ENCODE measurements around the gene PDLIM5.
"Not testable (repeated sequence)": the region's sequence is repeated elsewhere in the genome, so short reads cannot be mapped to it uniquely, and the experiment has no call there.

The PDLIM5 gene

DNA sequence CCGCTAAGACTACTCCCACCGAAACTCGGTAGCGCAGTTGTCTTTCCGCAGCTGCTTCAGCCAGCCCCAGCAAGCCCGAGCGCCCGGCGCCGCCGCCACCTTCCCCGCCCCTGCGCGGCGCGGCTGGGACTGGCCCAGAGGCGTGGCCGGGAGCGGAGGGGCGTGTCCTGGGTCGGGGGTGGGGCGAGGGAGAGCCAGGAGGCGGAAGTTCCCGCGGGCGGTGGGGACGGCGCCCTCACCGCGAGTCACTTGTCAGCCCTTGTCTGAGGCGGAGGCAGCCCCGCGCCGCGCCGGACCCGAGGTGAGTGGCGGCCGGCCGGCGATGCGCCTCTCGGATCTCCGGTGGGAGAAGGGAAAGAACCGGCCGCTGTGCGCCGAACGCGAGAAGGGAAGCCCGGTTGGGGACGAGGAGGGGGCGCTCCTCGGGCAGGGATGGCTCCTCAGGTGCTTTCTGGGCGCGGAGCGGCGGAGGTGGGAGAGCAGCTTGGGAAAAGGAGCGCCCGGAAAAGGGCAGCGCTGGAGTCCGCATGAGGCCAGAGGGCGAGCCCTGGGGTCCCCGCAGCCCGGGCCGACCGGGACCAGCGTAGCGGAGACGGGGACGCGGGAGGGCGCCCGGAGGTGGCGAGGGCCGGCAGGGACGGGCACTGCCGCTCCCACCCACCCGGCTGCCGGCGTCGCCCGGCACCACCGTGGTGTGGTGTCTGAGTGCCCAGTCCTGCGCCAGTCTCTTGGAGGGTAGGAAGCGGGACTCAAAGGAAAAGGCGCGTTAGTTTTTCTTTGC is at the start of gene PDLIM5:
TSS of gene PDLIM5 (plus strand) at position 248 of the 781 bp plus-strand sequence. CDS start 3,347 bp downstream, outside the sequence.
- Histone ChIP-seq H3K27ac (ENCODE audit: low read depth, low read length) (peak within 1 kb of the TSS; percentile 92), H3K4me1 (ENCODE audit: control insufficient read depth, insufficient read depth, low read length) (peaks cover 18% of the 10 kb centered on the region), H3K9ac (ENCODE audit: low read length) (peak within 1 kb of the TSS; percentile 97)

DNA sequence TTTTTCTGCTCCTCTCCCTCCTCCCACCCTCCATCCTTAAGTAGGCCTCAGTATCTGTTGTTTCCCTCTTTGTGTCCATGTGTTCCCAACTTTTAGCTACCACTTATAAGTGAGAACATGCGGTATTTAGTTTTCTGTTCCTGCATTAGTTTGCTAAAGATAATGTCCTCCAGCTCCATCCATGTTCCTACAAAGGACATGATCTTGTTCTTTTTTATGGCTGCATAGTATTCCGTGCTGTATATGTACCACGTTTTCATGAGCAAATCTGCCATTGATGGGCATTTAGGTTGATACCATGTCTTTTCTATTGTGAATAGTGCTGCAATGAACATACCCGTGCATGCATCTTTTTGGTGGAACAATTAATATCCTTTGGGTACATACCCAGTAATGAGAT is 49.3 kb upstream of the PDLIM5 start:
- not testable (repeated sequence) for H3K27me3 ChIP-seq (ENCODE audit: control insufficient read depth, insufficient read depth, low read length); H3K4me1 ChIP-seq (ENCODE audit: control insufficient read depth, insufficient read depth, low read length); H3K27ac ChIP-seq (ENCODE audit: low read depth, low read length); H3K36me3 ChIP-seq (ENCODE audit: control insufficient read depth, insufficient read depth, low read length); H3K4me3 ChIP-seq (ENCODE audit: low read length); H3K9ac ChIP-seq (ENCODE audit: low read length)

More for the DNA sequence above, at the start of gene PDLIM5:
- Histone ChIP-seq H3K36me3 (ENCODE audit: control insufficient read depth, insufficient read depth, low read length) (no peaks in the 10 kb centered on the region), H3K27me3 (ENCODE audit: control insufficient read depth, insufficient read depth, low read length) (no peaks in the 10 kb centered on the region), H3K4me3 (ENCODE audit: low read length) (peak within 1 kb of the TSS; percentile 93)

DNA sequence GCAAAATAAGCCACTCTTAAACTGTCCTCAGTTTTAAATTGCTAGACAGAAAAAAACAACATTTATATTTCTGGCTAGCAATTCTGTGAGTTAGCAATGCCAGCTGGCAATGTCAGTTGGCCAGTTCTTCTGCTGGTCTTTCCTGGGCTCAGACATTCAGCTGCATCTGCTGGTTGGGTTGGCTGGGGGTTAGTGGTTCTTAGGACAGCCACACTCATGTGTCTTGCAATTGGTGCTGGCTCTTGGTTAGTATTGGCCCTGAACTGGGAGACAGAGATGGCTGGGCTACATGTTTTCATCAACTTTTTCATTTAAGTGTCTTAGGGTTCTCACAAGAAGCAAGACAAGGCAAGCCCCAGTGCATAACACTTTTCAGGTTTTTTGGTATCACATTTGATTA is 48.0 kb upstream of the PDLIM5 start:
- no peaks in the 10 kb centered on the region for H3K27me3 ChIP-seq (ENCODE audit: control insufficient read depth, insufficient read depth, low read length)
- H3K27ac ChIP-seq (ENCODE audit: low read depth, low read length): no peak overlapping the region

GRCh38 chr4:94406668-94407437 is 44.9 kb upstream of the PDLIM5 start:
- Histone ChIP-seq H3K27ac (ENCODE audit: low read depth, low read length) (no peak overlapping the region), H3K4me1 (ENCODE audit: control insufficient read depth, insufficient read depth, low read length) (peaks cover 3% of the 10 kb centered on the region), H3K9ac (ENCODE audit: low read length) (no peak overlapping the region), H3K27me3 (ENCODE audit: control insufficient read depth, insufficient read depth, low read length) (no peaks in the 10 kb centered on the region), H3K4me3 (ENCODE audit: low read length) (no peak overlapping the region), H3K36me3 (ENCODE audit: control insufficient read depth, insufficient read depth, low read length) (no peaks in the 10 kb centered on the region)

More for the DNA sequence above, 48.0 kb upstream of the PDLIM5 start:
- Histone ChIP-seq H3K4me3 (ENCODE audit: low read length) (no peak overlapping the region), H3K4me1 (ENCODE audit: control insufficient read depth, insufficient read depth, low read length) (peaks cover 3% of the 10 kb centered on the region), H3K9ac (ENCODE audit: low read length) (no peak overlapping the region), H3K36me3 (ENCODE audit: control insufficient read depth, insufficient read depth, low read length) (no peaks in the 10 kb centered on the region)

GRCh38 chr4:94407846-94408245 is 43.9 kb upstream of the PDLIM5 start:
- Histone ChIP-seq H3K4me1 (ENCODE audit: control insufficient read depth, insufficient read depth, low read length) (peaks cover 12% of the 10 kb centered on the region), H3K27ac (ENCODE audit: low read depth, low read length) (no peak overlapping the region), H3K9ac (ENCODE audit: low read length) (no peak overlapping the region), H3K4me3 (ENCODE audit: low read length) (no peak overlapping the region), H3K36me3 (ENCODE audit: control insufficient read depth, insufficient read depth, low read length) (no peaks in the 10 kb centered on the region), H3K27me3 (ENCODE audit: control insufficient read depth, insufficient read depth, low read length) (no peaks in the 10 kb centered on the region)

DNA sequence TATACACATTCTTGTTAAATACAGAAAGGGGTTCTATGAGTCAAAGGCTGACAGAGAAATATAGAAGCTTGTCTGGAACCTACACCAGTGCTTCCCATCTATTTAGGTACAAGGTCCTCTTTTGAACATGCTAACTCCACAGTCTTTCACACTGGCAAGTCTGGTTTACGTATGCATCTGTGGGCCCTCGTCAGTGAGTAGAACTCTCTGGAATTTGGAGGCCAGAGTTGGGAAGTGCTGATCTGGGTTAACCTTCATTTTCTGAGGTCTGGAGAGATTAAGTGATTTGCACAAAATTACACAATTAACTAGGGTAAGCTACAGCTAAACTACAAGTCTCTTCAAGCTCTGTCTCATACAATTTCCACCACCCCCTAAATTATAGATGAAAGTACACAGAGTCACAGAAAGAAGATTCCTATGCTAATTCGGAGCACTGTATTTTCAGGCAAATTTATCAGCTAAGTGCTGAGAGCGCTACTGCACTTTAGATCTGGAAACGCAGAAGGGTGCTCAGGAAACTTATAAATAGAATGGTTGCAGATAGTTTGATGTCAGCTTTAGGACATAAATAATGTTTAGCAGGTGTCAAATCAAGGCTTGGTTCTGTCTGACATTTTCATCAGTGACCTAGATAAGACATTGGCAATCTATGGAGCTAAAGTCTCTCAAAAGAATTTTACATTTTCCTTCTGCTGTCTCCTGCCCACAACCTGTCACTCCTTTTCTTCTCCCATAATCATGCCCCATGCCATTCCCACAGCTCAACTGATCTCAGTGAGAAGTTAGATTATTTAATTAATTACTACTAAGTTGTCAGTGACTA is 43.0 kb upstream of the PDLIM5 start:
- Histone ChIP-seq H3K27me3 (ENCODE audit: control insufficient read depth, insufficient read depth, low read length) (no peaks in the 10 kb centered on the region), H3K36me3 (ENCODE audit: control insufficient read depth, insufficient read depth, low read length) (no peaks in the 10 kb centered on the region), H3K4me3 (ENCODE audit: low read length) (no peak overlapping the region), H3K27ac (ENCODE audit: low read depth, low read length) (no peak overlapping the region), H3K9ac (ENCODE audit: low read length) (no peak overlapping the region), H3K4me1 (ENCODE audit: control insufficient read depth, insufficient read depth, low read length) (peaks cover 15% of the 10 kb centered on the region)

GRCh38 chr4:94409375-94409679 is 42.4 kb upstream of the PDLIM5 start:
- no peaks in the 10 kb centered on the region for H3K27me3 ChIP-seq (ENCODE audit: control insufficient read depth, insufficient read depth, low read length)
- H3K4me1 ChIP-seq (ENCODE audit: control insufficient read depth, insufficient read depth, low read length): peaks cover 15% of the 10 kb centered on the region
- no peak overlapping the region for H3K27ac ChIP-seq (ENCODE audit: low read depth, low read length)
- H3K36me3 ChIP-seq (ENCODE audit: control insufficient read depth, insufficient read depth, low read length): no peaks in the 10 kb centered on the region
- H3K9ac ChIP-seq (ENCODE audit: low read length): no peak overlapping the region
- no peak overlapping the region for H3K4me3 ChIP-seq (ENCODE audit: low read length)

GRCh38 chr4:94409962-94410361 is 41.8 kb upstream of the PDLIM5 start:
- H3K27me3 ChIP-seq (ENCODE audit: control insufficient read depth, insufficient read depth, low read length): no peaks in the 10 kb centered on the region
- H3K36me3 ChIP-seq (ENCODE audit: control insufficient read depth, insufficient read depth, low read length): no peaks in the 10 kb centered on the region
- peaks cover 15% of the 10 kb centered on the region for H3K4me1 ChIP-seq (ENCODE audit: control insufficient read depth, insufficient read depth, low read length)
- H3K27ac ChIP-seq (ENCODE audit: low read depth, low read length): no peak overlapping the region
- no peak overlapping the region for H3K4me3 ChIP-seq (ENCODE audit: low read length)
- H3K9ac ChIP-seq (ENCODE audit: low read length): no peak overlapping the region

DNA sequence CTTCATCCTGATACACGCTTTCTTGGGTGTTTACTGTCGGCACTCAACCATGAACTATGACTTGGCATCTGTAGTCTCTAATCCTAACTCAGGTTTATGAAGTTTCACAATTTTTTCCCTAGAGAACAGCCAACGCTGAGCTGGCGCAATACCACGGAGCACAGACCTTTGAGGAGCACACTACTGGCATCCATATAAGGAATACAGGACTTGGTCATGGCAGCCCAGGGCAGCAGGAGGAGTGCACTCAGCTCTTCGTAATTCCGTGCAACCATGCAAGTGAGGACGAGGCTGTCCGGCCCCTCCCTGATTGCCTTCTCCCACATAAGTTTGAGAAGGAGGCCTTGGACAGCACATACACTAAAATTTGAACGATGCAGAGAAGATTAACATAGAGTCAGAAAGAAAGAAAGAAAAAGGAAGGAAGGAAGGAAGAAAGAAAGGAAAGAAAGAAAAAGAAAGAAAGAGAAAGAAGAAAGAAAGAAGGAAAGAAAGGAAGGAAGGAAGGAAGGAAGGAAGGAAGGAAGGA is 41.0 kb upstream of the PDLIM5 start:
- H3K4me1 ChIP-seq (ENCODE audit: control insufficient read depth, insufficient read depth, low read length): peaks cover 15% of the 10 kb centered on the region
- no peaks in the 10 kb centered on the region for H3K36me3 ChIP-seq (ENCODE audit: control insufficient read depth, insufficient read depth, low read length)
- H3K27me3 ChIP-seq (ENCODE audit: control insufficient read depth, insufficient read depth, low read length): no peaks in the 10 kb centered on the region
- H3K4me3 ChIP-seq (ENCODE audit: low read length): no peak overlapping the region
- no peak overlapping the region for H3K9ac ChIP-seq (ENCODE audit: low read length)
- H3K27ac ChIP-seq (ENCODE audit: low read depth, low read length): peak overlapping the region; percentile 38

DNA sequence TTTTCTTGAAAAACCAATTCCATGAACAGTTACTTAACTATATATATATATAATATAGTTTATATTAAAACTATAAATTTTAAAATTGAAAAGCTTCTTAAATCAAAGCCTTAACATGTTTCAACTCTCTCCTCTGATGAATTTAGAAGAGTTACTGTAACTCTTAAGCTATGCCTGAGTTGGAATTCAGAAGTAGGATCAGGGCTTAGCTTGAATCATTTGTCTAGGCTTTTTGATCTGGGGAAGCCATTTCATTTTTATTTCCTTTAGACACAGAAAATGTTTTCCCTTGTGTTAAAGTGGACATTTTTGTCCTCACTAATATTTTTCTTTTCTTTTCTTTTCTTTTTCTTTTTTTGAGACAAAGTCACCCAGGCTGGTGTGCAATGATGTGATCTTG is 40.4 kb upstream of the PDLIM5 start:
- H3K9ac ChIP-seq (ENCODE audit: low read length): no peak overlapping the region
- H3K27me3 ChIP-seq (ENCODE audit: control insufficient read depth, insufficient read depth, low read length): no peaks in the 10 kb centered on the region
- H3K27ac ChIP-seq (ENCODE audit: low read depth, low read length): no peak overlapping the region
- peaks cover 15% of the 10 kb centered on the region for H3K4me1 ChIP-seq (ENCODE audit: control insufficient read depth, insufficient read depth, low read length)
- no peak overlapping the region for H3K4me3 ChIP-seq (ENCODE audit: low read length)
- no peaks in the 10 kb centered on the region for H3K36me3 ChIP-seq (ENCODE audit: control insufficient read depth, insufficient read depth, low read length)

GRCh38 chr4:94412019-94412657 is 39.6 kb upstream of the PDLIM5 start:
- no peaks in the 10 kb centered on the region for H3K27me3 ChIP-seq (ENCODE audit: control insufficient read depth, insufficient read depth, low read length)
- H3K36me3 ChIP-seq (ENCODE audit: control insufficient read depth, insufficient read depth, low read length): no peaks in the 10 kb centered on the region
- H3K4me1 ChIP-seq (ENCODE audit: control insufficient read depth, insufficient read depth, low read length): peaks cover 12% of the 10 kb centered on the region
- peak overlapping the region; percentile 2 for H3K4me3 ChIP-seq (ENCODE audit: low read length)
- H3K27ac ChIP-seq (ENCODE audit: low read depth, low read length): peak overlapping the region; percentile 30
- H3K9ac ChIP-seq (ENCODE audit: low read length): no peak overlapping the region

- H3K27me3 ChIP-seq (ENCODE audit: control insufficient read depth, insufficient read depth, low read length): no peaks in the 10 kb centered on the region
- no peak overlapping the region for H3K9ac ChIP-seq (ENCODE audit: low read length)
- no peaks in the 10 kb centered on the region for H3K36me3 ChIP-seq (ENCODE audit: control insufficient read depth, insufficient read depth, low read length)
- H3K4me3 ChIP-seq (ENCODE audit: low read length): peak overlapping the region; percentile 2
- H3K27ac ChIP-seq (ENCODE audit: low read depth, low read length): no peak overlapping the region
- H3K4me1 ChIP-seq (ENCODE audit: control insufficient read depth, insufficient read depth, low read length): peaks cover 12% of the 10 kb centered on the region
Measured at GRCh38 chr4:94412658-94413038, 39.1 kb upstream of the PDLIM5 start.
